HG03039 (cell line): ENCODE data around the gene SIGLEC5.

Experiments used
- ATAC-seq: cut with Tn5 transposase; IDR thresholded peaks from one replicate; pipeline ENCODE4 v1.9.1; 2021; ENCODE audit warnings: mild to moderate bottlenecking, moderate library complexity; ENCODE audit not compliant: unreplicated experiment

SIGLEC5 gene

DNA sequence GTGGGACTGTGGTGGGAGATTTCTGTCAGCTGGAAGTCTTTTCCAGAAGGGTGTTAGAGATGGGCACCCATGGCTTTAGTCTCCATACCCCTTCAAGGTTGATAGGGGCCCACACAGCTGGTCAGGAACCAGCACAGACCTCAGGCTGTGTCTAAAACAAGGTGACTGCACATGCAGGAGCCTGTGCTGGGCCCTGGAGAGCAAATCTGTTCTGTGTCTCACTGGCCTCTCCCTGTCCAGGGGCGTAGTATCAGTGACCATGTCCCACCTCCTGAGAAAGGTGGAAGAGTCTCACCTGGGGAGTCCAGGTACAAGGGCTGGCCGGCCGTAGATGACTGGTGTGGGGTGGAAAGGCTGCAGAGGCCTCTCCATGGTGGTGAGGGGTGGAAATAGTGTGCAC lies 39.8 kb downstream of the SIGLEC5 start:
- no peak for ATAC-seq

DNA sequence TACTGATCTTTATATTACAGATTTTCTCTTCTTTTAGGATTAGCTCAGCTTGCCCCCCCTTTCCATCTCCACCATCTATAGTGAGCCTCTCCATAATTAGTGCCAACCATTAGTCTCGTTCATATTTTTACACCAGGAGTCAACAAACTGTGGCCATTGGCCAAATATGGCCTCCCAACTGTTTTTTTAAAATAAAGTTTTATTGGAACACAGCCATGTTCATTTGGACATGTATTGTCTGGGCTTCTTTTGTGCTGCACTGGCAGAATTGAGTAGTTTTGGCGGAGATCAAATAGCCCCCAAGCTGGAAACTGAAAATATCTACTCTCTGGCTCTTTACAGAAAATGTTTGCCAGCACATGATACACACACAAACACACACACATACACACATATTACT lies 40.7 kb downstream of the SIGLEC5 start:
- ATAC-seq = no peak

DNA sequence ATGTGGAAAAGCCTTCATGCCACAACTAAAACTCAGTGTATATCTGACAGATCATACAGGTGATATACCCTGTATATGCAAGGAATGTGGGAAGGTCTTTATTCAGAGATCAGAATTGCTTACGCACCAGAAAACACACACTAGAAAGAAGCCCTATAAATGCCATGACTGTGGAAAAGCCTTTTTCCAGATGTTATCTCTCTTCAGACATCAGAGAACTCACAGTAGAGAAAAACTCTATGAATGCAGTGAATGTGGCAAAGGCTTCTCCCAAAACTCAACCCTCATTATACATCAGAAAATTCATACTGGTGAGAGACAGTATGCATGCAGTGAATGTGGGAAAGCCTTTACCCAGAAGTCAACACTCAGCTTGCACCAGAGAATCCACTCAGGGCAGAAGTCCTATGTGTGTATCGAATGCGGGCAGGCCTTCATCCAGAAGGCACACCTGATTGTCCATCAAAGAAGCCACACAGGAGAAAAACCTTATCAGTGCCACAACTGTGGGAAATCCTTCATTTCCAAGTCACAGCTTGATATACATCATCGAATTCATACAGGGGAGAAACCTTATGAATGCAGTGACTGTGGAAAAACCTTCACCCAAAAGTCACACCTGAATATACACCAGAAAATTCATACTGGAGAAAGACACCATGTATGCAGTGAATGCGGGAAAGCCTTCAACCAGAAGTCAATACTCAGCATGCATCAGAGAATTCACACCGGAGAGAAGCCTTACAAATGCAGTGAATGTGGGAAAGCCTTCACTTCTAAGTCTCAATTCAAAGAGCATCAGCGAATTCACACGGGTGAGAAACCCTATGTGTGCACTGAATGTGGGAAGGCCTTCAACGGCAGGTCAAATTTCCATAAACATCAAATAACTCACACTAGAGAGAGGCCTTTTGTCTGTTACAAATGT lies 42.7 kb downstream of the SIGLEC5 start:
- no peak for ATAC-seq

DNA sequence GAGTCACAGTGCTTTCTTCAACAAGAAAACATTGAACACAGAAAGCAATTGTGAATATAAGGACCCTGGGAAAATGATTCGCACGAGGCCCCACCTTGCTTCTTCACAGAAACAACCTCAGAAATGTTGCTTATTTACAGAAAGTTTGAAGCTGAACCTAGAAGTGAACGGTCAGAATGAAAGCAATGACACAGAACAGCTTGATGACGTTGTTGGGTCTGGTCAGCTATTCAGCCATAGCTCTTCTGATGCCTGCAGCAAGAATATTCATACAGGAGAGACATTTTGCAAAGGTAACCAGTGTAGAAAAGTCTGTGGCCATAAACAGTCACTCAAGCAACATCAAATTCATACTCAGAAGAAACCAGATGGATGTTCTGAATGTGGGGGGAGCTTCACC lies 43.4 kb downstream of the SIGLEC5 start:
- ATAC-seq = no peak

DNA sequence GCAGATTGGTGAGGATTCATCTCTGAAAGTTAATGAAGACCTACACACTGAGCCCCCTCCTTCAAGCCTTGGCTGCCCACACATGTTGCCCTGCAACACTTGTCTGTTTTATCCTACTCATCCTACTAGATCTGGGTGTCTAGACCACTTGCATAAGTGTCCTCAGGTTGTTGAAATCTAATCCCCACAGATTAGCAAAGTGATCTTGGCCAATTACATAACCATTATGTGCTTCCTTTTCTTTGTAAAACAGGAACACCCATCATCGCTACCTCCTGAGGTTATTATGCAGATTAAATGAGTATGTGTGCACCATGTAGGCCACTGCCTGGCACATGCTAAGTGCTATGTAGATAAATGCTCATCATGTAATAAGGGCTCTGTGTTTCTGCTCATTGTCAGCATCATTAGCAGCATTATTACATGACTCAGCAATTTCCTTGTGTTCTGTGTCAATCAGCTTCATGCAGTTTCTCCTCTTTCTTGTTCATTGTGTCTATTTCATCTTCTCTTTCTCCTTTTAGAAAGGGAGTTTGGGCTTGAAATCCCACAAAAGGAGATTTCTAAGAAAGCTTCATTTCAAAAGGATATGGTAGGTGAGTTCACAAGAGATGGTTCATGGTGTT lies 44.0 kb downstream of the SIGLEC5 start:
- no peak for ATAC-seq

DNA sequence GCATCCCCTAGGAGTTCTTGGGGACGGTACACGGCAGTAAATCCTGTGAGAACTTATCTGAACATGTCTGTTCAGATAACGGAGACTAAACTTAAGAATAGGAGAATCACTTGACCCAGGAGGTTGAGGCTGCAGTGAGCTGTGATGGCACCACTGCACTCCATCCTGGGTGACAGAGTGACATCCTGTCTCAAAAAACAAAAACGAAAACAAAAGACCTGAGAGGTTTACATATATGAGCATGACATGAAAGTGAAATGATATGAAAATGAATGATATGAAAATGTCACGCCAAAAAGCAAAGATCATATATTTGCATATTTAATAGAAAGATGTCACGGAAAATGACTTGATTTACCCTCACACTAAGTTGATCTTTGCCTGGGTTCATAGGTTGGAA lies 53.4 kb downstream of the SIGLEC5 start:
- no peak for ATAC-seq

DNA sequence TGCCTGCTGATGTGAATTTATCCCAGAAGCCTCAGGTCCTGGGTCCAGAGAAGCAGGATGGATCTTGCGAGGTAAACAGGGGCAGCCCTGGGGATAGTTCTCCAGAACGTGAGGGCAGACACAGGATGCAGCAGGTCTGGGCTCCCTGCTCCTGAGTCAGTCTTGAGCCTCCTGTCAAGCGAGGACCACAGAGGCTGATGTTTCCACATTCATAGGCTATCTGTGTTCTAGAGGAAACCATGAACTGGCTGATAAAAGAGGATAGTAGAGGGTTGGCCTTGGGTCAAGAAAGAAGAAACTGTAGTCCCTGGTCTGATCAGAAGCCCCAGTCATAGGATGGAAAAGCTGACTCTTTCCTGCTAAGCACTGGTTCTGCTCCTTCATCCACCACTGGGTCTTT lies 56.9 kb downstream of the SIGLEC5 start:
- ATAC-seq = no peak

DNA sequence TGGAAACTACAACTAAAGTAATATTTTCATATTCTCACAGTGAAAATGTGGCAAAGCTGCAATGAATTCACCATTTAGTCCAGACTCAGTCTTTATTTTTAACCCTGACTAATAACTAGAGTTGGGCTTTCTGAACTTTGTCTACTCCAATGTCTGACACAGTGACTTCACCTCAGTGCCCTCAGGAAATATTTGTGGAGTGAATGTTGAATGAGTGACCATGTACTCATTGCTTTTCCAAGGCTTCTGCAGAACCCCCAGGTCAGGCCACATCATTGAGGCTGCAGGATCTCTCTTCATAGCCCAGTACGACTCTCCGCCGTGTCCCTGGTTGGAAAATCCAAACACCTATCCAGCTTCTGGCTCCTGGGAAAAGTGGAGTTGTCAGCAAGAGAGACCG lies 57.3 kb downstream of the SIGLEC5 start:
- ATAC-seq = no peak

DNA sequence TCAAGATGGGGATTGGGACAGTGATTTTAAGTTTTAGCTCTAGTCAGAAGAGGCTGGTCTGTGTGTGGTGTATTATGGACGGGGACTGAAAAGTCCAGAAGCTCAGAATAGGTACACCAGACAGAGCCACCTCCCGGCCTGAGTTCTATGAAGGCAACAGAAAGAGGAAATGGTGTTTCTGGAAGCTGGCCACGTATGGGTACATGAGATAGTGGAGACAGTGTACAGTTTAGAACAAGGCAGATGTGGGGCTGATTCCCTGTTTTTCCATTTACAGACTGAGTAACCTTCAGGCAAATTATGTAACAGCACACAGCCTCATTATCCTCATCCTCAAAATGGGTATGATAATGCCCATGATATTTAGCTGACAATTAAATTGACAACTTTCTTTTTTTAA lies 57.8 kb downstream of the SIGLEC5 start:
- ATAC-seq = no peak

DNA sequence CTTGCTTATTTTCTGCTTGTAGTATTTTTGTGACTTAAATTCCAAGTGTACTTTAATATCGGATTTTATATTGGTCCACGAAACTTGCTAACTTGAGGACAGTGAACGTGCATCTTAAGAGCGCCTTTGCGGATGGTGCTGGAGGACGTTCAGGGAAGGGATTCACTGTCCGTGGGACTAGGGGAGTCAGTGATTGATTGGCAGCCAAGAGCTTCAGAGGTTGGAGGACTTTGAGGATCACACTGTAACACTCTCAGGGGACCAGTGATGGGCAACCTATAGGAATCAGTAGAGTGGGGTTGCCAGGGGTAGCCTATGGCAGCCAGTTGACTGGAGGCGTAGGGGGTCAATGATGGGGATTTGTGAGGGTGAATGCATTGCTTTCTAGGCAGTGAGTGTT lies 58.6 kb downstream of the SIGLEC5 start:
- no peak for ATAC-seq

DNA sequence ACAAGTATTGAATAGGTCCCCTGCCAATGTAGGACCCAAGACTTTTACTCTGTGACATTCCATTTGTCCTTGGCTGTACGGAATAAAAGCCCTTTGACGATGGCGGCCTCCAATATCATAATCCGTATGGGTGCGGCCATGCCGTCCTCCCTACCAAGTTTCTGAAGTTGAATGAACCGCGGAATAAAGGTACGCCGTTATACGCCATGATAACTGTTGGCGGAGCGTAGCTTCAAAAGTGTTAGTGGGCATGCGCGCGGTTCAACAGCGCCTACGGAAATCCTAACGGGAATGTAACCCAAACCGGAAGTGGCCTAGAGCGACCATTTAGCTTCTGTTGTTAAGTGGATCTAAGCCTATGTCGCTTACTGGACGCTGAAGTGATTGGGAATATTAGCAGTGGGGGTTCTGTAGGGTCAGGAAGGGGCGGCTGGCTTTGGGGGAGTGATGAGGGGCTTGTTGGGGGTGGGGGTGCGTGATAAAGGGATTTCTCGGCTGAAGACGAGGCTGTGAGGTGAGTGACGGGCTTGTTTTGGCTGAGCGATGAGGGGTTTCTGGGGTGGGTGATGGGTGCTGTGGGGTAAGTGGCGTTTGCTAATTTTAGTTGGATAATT lies 59.1 kb downstream of the SIGLEC5 start, which contains the start of gene ZNF175:
ZNF175 (plus strand) TSS at position 322 of the 614 bp plus-strand sequence. CDS start 2,047 bp downstream, outside the sequence.
- ATAC-seq = peak; percentile 71

DNA sequence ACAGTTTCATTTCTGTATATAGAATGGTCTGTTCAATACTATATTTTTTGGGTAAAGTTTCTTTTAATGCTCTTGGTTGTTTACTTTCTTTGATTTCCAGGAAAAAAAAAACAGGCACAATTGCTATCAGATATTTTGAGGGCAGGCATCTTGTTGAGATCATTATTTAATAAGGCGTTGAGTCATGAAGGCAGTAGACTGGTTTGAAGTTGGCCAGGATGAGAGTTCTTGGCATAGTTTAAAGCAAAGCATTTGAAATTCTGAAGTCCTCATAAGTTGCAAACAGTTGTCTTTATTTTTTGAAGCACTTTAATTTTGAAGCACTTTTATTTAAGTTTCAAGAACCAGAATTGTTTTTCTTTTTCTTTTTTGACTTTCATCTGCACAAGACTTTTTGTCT lies 61.7 kb downstream of the SIGLEC5 start:
- no peak for ATAC-seq

DNA sequence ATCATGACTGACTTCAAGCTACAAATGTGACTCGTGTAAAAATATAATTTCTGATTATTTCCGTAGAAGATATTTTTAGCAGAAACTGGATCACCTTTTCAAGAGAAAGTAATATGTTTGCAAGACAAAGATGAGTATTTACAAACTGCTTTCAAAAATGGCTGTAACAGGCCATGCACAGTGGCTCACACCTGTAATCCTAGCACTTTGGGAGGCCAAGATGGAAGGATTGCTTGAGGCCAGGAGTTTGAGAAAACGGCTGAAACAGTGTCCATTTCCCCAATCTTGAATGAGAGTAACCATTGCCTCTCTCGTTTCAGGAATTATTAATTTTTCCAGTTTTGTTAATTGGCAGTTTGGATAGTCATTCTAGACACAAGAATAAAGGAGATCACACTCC lies 62.6 kb downstream of the SIGLEC5 start:
- no peak for ATAC-seq

DNA sequence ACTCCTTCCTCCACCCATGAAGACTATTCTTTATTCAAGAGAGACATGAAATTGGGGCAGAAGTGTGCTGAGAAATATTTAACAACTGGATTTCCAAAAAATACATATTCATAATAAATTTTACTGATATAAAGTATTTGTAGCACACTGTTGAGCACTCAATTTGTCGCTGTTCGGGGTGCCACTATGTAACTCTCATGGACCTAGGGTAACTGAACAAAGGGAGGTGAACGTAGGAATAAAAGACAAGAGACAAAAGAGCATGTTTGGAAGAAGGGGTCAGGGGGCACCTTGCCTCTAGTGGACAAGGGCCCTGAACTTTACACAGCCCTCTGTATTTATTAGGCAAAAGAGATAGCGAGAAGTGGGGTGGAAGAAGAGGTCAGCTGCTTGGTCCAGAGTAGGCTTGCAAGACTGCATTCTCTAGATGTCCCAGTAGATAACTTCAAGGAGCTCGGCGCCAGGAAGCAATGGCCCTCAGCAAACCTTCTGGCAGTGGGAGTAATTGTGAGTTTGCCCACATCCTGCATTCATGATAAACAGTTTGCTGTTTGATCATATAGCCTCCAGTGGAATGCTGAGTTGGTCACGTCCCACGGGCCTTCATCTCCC lies 63.6 kb downstream of the SIGLEC5 start:
- ATAC-seq = no peak

DNA sequence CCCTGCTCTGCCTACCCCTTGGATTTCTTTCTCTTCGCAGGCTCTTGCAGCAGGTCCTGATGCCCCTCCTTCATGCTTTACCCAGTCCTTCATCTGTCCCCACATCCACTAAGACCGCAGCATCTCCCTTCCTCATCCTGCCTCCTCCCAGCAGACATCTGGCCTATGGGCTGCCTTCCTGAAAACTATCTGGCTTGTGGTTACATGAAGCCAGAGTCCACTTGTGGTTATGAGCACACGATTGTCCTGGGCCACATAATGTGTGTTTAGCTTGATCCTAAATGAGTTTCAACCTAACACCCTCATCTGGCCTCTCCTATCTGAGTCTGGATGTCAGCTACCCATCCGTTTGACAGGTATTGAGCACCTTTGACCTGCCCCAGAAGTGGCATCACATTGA lies 64.6 kb downstream of the SIGLEC5 start:
- ATAC-seq = no peak

DNA sequence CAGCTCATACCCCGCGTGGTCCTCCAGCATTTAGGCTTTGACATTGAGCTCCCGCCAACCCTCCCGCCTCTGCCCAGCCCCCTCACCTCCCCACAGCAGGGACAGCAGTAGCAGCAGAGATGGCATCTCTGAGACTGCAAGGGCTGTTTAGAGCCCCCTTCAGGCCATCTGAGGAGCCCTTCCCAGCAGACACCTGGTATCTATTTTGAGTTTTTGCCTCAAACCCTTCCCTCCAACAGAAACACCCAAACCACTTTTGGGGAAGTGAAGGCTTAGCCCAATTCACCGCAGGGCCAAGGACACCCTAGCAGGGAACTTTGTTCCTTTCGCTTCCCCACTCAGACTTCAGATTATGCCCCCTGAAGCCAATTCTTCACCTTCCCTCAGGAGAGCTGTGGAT lies 65.4 kb downstream of the SIGLEC5 start:
- ATAC-seq = no peak
